ENCODE results near the gene GRIK3.

DNA sequence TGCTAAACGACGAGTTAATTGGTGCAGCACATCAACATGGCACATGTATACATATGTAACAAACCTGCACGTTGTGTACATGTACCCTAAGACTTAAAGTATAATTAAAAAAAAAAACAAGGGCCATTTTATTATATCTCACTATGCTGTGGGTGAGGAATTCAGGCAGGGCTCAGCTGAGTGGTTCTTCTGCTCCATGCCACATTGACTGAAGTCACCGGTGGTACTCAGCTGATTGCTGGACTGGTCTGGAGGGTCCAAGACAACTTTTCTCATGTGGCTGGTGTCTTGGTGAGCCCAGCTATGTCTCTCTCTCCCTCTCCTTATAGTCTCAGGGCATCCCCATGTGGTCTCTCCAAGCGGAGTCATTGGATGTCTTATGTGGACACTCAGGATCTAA, 275.0 kb downstream of the GRIK3 start:
- TF ChIP-seq, protein P1, sequence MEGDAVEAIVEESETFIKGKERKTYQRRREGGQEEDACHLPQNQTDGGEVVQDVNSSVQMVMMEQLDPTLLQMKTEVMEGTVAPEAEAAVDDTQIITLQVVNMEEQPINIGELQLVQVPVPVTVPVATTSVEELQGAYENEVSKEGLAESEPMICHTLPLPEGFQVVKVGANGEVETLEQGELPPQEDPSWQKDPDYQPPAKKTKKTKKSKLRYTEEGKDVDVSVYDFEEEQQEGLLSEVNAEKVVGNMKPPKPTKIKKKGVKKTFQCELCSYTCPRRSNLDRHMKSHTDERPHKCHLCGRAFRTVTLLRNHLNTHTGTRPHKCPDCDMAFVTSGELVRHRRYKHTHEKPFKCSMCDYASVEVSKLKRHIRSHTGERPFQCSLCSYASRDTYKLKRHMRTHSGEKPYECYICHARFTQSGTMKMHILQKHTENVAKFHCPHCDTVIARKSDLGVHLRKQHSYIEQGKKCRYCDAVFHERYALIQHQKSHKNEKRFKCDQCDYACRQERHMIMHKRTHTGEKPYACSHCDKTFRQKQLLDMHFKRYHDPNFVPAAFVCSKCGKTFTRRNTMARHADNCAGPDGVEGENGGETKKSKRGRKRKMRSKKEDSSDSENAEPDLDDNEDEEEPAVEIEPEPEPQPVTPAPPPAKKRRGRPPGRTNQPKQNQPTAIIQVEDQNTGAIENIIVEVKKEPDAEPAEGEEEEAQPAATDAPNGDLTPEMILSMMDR (IDR thresholded peaks at IDR 0.05), result no peak
- TF ChIP-seq POLR2A (IDR thresholded peaks at IDR 0.05), result no peak
